GM21529 (cell line): ENCODE results near the gene DYNC2H1.

Experiments
- ATAC-seq: cut with Tn5 transposase; IDR thresholded peaks from one replicate; pipeline ENCODE4 v1.9.1; 2021; ENCODE audit not compliant: unreplicated experiment

The DYNC2H1 gene, protein sequence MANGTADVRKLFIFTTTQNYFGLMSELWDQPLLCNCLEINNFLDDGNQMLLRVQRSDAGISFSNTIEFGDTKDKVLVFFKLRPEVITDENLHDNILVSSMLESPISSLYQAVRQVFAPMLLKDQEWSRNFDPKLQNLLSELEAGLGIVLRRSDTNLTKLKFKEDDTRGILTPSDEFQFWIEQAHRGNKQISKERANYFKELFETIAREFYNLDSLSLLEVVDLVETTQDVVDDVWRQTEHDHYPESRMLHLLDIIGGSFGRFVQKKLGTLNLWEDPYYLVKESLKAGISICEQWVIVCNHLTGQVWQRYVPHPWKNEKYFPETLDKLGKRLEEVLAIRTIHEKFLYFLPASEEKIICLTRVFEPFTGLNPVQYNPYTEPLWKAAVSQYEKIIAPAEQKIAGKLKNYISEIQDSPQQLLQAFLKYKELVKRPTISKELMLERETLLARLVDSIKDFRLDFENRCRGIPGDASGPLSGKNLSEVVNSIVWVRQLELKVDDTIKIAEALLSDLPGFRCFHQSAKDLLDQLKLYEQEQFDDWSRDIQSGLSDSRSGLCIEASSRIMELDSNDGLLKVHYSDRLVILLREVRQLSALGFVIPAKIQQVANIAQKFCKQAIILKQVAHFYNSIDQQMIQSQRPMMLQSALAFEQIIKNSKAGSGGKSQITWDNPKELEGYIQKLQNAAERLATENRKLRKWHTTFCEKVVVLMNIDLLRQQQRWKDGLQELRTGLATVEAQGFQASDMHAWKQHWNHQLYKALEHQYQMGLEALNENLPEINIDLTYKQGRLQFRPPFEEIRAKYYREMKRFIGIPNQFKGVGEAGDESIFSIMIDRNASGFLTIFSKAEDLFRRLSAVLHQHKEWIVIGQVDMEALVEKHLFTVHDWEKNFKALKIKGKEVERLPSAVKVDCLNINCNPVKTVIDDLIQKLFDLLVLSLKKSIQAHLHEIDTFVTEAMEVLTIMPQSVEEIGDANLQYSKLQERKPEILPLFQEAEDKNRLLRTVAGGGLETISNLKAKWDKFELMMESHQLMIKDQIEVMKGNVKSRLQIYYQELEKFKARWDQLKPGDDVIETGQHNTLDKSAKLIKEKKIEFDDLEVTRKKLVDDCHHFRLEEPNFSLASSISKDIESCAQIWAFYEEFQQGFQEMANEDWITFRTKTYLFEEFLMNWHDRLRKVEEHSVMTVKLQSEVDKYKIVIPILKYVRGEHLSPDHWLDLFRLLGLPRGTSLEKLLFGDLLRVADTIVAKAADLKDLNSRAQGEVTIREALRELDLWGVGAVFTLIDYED (N-terminal part only)

DNA sequence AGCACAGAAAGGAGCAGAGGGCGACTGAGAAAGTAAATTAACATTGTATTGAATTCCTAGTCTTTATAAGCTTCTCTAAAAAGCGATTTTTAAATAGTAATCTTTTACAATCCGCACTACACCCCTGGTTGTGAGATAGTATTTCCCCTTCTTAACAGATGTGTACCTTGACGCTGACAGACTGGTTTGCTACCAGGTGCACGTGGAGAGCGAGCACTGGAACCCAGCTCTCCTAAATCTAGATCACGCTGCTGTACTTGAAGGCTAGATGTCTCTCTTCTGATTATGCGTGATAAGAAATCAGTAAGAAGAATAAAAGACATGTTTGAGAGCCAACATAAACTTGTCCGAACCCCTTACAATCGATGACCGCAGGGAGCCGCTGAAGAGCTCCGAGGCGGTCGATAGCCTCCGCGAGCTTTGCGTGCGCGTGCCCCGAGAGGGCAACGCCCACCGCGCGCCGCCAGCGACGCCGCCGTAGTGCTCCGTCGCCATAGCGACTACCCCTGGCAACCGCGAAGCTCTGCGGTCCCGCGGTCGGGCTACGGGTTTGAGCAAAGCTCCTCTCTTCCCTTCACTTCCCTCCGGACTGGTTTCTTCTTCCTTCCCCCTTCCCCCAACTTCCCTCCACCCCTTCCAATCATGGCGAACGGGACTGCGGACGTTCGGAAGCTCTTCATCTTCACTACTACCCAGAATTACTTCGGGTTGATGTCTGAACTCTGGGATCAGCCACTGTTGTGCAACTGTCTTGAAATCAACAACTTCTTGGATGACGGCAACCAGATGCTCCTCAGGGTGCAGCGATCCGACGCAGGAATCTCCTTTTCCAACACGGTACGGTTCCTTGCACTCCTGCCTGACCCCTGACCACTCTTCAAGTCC is at the start of gene DYNC2H1:
TSS of gene DYNC2H1 (plus strand) at position 494 of the 885 bp plus-strand sequence. CDS start at position 643, 149 bp downstream.
- peak; percentile 100 for ATAC-seq

DNA sequence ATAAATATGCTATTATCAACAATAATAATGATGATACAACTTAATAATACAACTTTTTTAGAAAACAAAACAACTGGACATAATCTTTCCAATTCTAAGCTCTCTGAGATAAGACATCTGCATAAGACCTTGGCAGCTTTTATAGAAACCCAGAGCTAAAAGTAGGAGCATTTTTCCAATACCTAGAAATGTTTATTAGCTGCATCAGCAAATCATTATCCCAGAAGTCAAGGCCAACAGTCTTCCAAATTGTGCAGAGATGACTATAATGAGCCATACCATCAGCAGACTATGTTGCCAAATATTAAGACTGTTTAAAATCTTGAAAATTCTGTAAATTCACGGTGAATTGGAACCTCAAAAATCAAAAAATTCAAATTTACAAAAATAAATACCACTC is 47.6 kb upstream of the DYNC2H1 start:
- ATAC-seq = no peak

DNA sequence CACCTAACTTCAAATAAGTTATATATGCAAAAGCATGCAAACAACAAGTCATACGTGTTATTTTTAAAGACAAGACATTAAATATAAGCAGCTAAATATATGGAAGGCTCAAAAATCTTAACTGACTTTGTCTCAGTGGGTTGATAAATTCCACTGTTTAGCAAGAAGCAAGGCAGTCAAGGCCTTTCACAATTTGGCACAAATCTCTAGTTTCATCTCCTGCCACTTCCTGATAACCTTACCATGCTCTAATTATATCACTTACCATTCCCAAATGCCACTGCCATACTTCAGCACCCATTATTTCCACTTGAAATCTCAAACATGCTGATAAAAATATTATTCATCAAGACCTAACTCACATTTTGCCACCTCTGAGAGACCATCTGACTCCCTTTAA is 42.1 kb upstream of the DYNC2H1 start:
- no peak for ATAC-seq

DNA sequence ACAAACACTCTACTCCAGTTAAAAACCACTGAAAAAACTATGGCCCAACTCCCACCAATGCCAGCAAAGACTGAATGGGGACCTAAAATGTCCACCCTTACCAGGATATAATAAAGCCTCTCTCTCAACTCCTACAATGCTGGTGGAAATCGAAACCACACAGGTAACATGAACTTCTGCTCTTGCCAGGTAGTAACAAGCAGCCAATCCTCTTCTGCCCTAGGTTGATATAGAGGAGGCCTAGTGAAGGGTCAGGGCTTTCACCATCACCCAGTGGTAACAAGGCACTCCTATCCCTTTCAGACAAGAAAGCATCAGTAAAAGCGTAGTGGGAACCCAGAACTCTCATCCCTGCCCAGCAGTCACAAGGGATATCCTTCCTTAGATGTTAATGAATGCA is 39.9 kb upstream of the DYNC2H1 start:
- ATAC-seq = no peak

DNA sequence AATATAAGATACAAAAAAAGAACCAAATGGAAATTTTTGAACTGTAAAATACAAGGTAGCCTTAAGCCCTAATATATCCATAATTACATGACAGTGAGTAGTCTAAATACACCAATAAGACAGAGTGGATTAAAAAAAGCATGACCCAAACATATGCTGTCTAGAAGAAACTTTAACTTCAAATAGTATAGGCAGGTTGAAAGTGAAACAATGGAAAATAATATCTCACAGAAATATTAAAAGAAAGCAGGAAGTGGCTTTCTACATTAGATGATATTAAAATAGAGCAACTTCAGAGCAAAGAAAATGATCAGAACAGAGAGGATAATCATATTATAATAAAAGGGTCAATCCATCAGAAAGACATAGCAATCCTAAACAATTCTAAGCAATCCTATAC is 39.1 kb upstream of the DYNC2H1 start:
- peak; percentile 51 for ATAC-seq

DNA sequence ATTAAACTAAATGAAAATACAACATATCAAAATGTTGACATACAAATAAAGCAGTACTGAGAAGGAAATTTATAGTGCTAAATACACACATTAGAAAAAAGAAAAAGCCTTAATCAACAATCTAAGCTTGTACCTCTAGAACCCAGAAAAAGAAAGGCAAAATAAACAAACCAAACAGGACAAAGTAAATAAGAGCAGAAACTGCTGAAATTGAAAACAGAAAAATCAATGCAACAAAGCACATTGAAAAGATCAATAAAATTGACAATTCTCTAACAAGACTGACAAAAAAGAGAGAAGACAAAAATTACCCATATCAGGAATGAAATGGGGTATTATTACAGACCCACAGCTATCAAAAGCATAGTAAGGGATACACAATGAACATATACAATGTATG is 38.2 kb upstream of the DYNC2H1 start:
- no peak for ATAC-seq

DNA sequence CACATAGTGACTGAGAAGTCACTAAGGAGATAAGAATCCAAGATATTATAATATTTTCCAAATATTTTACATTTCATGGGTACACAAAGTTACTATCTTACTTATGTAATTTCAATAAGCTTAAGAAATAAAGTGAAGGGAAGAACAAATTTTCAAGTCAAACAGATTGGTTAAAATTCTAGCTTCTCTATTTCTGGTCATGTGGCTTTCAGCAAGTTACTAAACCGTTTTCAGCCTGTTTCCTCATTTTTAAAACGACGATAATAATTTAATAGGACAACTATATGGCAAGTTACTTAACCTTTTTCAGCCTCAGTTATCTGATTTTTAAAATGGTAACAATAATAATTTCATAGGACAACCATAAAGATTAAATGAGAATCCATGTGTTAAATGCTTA is 32.9 kb upstream of the DYNC2H1 start:
- no peak for ATAC-seq

DNA sequence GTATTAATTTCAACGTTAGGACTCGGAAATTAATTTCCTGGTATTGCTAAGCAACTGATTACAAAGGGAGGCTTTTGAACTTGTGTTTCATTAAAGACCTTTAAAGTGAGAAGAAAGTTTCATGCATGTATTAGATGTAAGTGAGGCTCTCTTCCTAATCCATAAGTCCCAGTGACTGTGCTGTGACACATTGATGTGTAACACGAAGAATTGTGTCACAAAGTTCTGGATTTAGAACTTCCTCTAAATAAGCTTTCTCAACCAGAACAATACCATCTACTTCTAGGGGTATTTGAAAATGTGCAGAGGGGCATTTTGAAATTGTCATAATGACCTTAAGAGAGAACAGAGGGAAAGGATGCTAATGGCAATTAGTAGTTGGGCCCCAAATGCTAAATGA is 31.7 kb upstream of the DYNC2H1 start:
- no peak for ATAC-seq

DNA sequence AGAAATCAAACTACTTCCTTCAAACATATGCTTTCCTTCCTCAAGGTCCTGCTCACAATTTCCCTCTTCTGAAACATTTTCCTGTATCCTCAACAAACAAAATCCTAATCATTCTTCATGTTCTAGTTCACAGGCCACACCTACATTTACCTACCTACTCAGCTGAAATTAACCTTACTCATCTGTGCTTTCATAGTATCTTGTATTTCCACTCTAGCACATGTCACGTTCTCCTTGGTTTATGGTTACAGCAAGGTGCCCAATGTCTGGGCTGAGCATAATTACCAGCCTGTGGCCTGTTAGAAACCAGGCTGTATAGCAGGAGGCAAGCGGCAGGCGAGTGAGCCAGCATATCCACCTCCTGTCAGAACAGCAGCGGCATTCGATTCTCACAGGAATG is 30.5 kb upstream of the DYNC2H1 start:
- no peak for ATAC-seq

DNA sequence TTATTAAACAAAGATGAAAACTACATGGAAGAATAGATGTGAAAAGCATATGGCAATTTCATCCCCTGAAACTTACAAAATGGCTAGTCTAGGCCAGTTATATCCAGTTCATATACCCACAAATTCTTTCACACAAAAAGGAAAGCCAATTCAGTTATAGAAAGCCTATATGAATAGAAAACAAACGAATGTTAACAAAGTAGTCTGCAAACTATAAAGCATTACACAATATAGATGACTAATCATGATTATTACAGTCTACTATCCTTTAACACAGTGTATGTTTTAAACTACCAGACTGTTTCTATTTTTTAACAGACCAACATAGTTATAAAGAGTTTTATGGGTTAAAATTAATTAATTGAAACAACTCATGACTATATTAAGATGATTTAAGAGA is 29.4 kb upstream of the DYNC2H1 start:
- no peak for ATAC-seq

DNA sequence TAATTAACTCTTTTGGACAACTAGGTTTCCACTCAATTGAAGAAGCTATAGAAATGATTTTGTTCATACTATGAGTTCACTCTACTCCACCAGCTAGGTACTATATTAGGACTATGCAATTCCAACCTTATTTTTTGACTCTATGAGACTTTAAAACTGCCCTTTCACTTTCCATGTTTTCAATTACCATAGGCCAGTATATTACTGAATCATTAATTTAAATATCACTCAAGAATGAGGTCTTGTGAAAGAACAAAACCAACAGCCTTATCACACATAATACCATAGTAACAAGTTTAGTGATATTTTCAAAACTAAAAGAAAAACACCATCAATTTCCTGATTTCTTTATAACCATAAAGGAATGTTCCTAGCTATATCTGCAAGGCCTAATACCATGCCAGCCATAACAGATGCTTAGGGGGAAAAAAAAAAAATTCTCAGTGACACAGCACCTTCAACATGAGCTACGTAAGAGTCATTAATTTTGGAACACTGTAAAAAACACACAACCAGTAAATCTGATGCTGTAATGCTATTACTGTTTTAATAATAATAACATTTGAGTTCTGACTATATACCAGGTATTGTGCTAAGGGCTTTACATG is 23.4 kb upstream of the DYNC2H1 start:
- ATAC-seq = no peak

DNA sequence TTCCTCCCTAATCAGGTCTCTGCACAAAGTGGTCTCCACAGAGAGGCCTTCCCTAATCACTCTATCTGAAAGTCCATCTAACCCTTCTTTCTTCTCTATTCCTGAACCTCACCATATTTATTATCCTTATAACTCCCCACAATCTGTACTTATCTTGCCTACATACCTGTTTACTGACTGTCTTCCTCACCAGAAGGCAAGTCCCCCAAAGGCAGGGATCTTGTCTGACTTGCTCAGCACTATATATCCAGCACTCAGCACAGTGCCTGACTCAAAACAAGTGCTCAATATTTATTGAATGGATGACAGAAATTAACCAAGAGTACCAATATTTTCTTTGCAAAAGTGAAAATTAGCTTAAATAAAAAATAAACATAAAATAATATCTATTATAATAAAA is 22.8 kb upstream of the DYNC2H1 start:
- ATAC-seq = no peak

DNA sequence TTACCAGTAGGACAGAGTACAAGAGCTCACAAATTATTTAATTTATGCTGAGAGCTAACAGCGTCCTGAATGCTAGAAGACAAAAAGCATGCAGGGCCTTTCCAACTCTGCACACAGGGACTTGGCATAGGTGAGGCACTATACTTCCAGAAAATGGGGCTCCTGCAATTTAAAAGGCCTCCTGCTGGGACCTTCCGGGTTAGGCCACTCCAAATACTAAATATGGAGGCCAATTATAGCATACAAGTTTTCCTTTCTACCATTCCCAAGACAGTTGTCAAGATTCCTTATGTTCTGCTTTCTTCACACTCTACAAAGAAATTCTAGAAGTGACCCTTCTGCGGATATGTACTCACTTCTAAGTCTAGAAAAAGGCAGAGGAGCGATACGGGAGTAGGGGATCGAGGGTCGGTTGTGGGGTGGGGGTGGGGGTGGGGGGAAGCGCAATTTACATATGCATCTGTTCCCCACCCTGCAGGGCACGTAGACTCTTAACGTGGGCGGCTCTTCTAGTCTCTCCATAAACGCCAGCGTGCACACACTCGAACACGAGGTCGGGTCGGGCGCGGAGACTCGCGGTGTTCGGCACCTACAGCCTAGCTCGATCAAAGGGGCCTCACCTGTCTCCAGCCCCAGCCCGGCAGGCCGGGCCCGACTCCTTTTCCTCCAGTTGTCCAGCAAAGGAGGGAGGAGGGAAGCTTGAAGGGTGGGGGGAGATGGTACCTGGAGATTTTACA is 18.0 kb upstream of the DYNC2H1 start:
- ATAC-seq = peak; percentile 47

DNA sequence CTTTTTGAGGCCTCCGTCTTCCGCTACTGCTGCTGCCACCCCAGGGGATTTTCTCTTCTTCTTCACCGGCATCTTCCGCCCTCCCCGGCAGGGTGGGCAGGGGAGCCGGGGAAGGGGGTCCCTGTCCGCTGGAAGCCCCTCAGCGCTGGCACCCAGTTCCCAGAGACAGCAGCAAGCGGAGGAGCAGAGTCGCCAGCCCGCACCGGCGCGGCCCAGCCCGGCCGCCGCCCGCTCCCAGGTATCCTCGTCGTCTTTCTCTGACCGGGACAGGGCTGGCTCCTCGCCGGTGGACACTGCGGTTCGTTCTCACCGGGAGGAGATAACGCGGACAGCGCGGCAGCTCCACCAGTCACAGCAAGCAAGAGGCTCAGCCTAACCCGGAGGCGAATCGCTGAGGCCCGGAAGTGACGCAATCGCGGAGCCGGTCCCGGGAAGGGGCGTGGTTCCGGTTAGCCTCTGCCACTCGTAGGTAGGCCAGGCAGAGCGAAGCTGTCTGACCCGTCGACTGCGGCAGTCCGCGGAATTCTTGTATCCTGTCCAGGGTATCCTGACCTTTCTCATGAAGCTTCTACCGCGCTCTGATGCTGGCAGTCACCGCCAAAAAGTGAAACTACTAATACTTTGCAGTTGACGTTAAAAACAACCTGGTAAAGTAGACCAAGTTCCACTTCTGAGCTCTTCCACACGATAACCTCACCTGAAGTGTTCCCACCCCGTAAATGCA is 17.3 kb upstream of the DYNC2H1 start, which contains the start of gene DCUN1D5:
TSS of gene DCUN1D5 (minus strand) at position 360 of the 724 bp plus-strand sequence. CDS start at position 72, 288 bp downstream.
- ATAC-seq = peak; percentile 99

DNA sequence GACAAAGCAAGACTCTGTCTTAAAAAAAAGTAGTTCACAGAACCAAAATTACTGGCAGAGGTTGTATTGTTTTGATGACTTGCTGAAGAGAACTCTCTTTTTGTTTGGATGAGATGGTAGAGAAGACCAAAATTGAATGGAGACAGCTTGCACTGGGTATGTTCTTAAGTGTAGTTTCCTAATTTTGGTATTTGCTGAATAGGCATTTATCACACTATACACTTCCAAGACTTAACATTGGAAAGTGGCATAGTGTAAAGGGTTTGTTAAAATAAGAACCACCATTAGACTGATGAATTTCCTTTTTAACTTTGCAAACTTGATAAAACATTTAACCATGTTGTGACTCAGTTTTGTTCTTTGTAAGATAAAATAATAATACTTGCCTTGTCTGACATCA is 11.9 kb upstream of the DYNC2H1 start:
- ATAC-seq = no peak

DNA sequence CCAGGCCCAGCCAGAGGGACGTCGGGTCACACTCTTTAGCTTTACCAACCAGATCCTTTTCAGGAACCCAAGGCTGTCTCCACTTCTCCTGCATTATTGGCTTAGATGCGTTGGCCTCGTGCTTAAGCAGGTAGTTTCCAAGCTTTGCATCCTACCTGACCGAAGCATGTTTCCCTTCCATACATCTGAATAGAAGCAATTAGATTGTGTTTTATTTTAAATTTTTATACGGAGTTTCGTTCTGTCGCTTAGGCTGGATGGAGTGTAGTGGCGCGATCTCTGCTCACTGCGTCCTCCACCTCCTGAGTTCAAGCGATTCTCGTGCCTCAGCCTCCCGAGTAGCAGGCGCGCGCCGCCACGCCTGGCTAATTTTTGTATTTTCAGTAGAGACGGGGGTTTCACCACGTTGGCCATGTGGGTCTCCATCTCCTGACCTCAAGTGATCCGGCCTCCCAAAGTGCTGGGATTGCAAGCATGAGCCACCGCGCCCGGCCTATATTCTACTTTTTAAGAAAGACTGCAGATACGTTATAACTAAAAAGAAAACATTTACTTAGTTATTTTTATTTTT is 677 bp downstream of the DYNC2H1 start:
- no peak for ATAC-seq

DNA sequence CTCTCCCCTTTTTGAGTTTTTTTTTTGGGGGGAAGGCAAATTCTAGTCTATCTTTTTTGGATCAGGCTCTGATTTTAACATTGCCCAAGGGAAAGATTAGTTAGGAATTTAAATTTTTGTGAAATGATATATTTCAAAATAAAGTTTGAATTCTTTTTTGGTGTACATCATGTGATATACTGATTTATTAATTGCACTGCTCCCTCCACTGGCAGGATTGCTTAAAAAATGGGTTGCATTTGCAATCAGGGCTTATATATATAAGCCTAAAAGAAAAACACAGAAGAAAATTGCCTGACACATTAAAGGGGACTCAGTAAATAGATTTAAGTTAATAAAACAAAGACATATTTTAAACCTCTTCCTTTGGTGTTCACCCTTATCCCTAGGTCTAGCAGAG is 1.2 kb downstream of the DYNC2H1 start:
- no peak for ATAC-seq

DNA sequence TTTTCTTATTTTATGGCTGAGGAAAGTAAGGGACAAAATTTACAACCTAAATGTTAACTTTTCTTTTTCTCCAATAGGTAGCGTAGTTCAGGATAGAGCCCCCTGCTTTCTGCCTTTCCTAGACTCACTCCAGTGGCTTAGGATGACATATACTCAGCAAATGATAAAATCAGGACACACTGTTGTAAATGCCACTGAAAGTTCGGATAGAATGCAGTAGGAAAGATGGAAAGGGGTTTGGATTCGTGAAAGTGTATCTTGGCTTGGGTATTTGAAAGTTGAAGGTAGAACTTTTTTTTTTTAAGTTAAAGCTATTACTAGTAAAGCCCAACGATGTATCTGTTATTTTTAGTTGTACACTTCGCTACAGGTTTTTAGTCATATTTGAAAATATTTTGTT is 2.2 kb downstream of the DYNC2H1 start:
- no peak for ATAC-seq
